SHP77 (cell line): ENCODE measurements around the gene ABTB2.
A peak's percentile ranks its signal among the peaks of the same experiment; 100 is the strongest.

ENCODE experiments used
- DNase-seq, 2 experiments: peaks; one replicate each; lab custom pipeline; 2025; lab: John Stamatoyannopoulos, UW

Gene ABTB2

GRCh38 chr11:34105079-34105956 lies 252.5 kb downstream of the ABTB2 start, which contains the start of gene NAT10:
Gene NAT10, plus strand, starts transcription at chr11:34105629. Its CDS starts 2,597 bp downstream, at chr11:34108226.
- peak; percentile 98 to 99 for DNase-seq

GRCh38 chr11:34104680-34105078 lies 253.1 kb downstream of the ABTB2 start:
- DNase-seq, result no peak
